Lung (tissue), 12 donors: ENCODE data around the gene MVB12B. TPM values are rescaled to one million over a fixed set of nuclear protein-coding genes. Genes with fewer than 3 reads are reported as not detected.

Source experiments
- ATAC-seq: fragments of 200-7000 bp; cut with Tn5 transposase; one replicate; pipeline ENCODE4 v1.9.1; 2020; ENCODE audit warnings: moderate number of reproducible peaks; ENCODE audit not compliant: insufficient read depth, low FRiP score
- DNase-seq, 3 donors: peaks; one replicate each; pipeline ENCODE4 v3.0.0-alpha.2; 2013 to 2017
- H3K27ac ChIP-seq, 2 donors: one replicate each; pipeline ENCODE4 v1.5.1; 2013; ENCODE audit warnings: mild to moderate bottlenecking in 2 of 2, moderate library complexity in 2 of 2, control low read depth in 1 of 2, inconsistent platforms in 1 of 2, low read depth in 1 of 2, low read length in 1 of 2
- H3K27me3 ChIP-seq, 3 donors: one replicate each; pipeline ENCODE4 v1.5.1; 2013; ENCODE audit warnings: low read length in 2 of 3; ENCODE audit not compliant: control insufficient read depth in 3 of 3, insufficient read depth in 3 of 3
- H3K36me3 ChIP-seq, 4 donors: one replicate each; pipeline ENCODE4 v1.5.1; 2013; ENCODE audit warnings: low read length in 4 of 4, mild to moderate bottlenecking in 1 of 4, moderate library complexity in 1 of 4; ENCODE audit not compliant: control insufficient read depth in 4 of 4, insufficient read depth in 4 of 4
- H3K4me1 ChIP-seq, 5 donors: one replicate each; pipeline ENCODE4 v1.5.1; 2013; ENCODE audit warnings: low read length in 5 of 5, mild to moderate bottlenecking in 2 of 5, moderate library complexity in 1 of 5; ENCODE audit not compliant: control insufficient read depth in 5 of 5, insufficient read depth in 5 of 5
- H3K4me3 ChIP-seq: one replicate; pipeline ENCODE4 v1.5.1; 2013; ENCODE audit warnings: mild to moderate bottlenecking, control low read depth, moderate library complexity
- H3K9ac ChIP-seq, 2 donors: one replicate each; pipeline ENCODE4 v1.5.1; 2013; ENCODE audit warnings: low read length in 2 of 2, control low read depth in 1 of 2; ENCODE audit not compliant: insufficient read depth in 1 of 2
- H3K9me3 ChIP-seq, 4 donors: one replicate each; pipeline ENCODE4 v1.5.1; 2013; ENCODE audit warnings: low read length in 3 of 4, mild to moderate bottlenecking in 1 of 4, moderate library complexity in 1 of 4; ENCODE audit not compliant: control insufficient read depth in 4 of 4, insufficient read depth in 3 of 4
- WGBS, 2 donors: extraction: QIAGEN DNeasy Blood & Tissue Kit; methylation state at CpG; one replicate each; pipeline ENCODE4 v1.1.7; 2013; 5-methylcytosine and 5-hydroxymethylcytosine counted together
- polyA plus RNA-seq, 2 donors: library from polyadenylated mRNA; stranded (reverse); fragments of 200-250 nt; gene quantifications; one replicate each; pipeline ENCODE4 v1.2.1, GENCODE V29; 2013
- total RNA-seq, 2 donors: library from RNA; depleted of rRNA in 1 of 2; stranded (reverse); fragments of >200 nt in 1 of 2; gene quantifications; one replicate each; pipeline ENCODE4 v1.2.1, GENCODE V29; 2014 to 2021
- TF ChIP-seq, protein P1 (sequence below): IDR thresholded peaks from 2 replicates; pipeline ENCODE4 v1.5.1; 2012; ENCODE audit warnings: mild to moderate bottlenecking; ENCODE audit errors: control extremely low read depth, extremely low read depth
- donor health status: control.
- donor health status: control.
- donor health status: Bipolar disorder and iron deficiency.
- donor health status: healthy.
- donor health status: DM: yes; HTN: yes; CAD: no.

The MVB12B gene
- total and polyA plus RNA-seq, 4 donors = 9.5 to 33.6 (median 16.5) TPM

DNA sequence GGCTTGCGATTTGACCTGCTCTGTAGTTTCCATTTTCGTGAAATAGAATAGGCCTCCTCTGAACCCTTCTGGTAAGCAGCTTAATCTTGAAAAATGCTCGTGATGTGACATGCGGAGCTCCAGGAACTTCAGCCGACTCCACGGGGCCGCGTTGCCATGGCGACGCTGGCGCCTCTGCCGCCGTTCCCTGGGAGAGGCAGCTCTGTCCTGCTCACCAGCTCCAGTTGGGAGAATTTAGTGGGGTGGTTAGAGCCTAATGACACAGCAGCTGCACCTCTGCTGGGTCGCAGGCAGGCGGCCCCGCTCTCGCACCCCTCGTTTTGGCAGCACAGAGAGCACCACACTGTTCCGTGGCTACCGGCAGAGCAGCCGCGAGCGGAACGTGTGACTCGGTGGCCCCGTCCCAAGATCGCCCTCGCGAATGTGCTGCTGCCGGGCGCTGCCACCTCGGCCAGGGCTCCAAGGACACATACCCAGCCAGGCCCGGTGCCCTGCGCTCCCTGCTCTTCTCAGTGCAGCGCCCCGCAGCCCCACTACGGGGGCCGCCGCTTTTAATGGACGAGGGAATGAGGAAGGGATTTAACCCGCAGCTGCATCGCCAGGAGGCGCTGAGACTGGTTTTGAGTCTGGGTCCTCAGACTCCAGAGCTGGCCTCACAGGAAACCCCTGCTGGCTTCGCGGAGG is 155.9 kb downstream of the MVB12B start:
- Histone ChIP-seq H3K4me3 (no peak overlapping the region), H3K27me3 (no peaks in the 10 kb centered on the region), H3K9me3 (no peaks in the 10 kb centered on the region), H3K36me3 (peaks cover 0 to 17% (median 4%) of the 10 kb centered on the region in 4 donors), H3K4me1 (peaks cover 0 to 6% (median 0%) of the 10 kb centered on the region in 5 donors), H3K9ac (no peak overlapping the region), H3K27ac (no peak overlapping the region)
- ATAC-seq (no peak), DNase-seq (peak; percentile 77 to 79 (median 77))
- 70 to 73% methylated on average over 45 of the region's 45 CpGs for WGBS, 2 donors
- TF ChIP-seq, protein P1, sequence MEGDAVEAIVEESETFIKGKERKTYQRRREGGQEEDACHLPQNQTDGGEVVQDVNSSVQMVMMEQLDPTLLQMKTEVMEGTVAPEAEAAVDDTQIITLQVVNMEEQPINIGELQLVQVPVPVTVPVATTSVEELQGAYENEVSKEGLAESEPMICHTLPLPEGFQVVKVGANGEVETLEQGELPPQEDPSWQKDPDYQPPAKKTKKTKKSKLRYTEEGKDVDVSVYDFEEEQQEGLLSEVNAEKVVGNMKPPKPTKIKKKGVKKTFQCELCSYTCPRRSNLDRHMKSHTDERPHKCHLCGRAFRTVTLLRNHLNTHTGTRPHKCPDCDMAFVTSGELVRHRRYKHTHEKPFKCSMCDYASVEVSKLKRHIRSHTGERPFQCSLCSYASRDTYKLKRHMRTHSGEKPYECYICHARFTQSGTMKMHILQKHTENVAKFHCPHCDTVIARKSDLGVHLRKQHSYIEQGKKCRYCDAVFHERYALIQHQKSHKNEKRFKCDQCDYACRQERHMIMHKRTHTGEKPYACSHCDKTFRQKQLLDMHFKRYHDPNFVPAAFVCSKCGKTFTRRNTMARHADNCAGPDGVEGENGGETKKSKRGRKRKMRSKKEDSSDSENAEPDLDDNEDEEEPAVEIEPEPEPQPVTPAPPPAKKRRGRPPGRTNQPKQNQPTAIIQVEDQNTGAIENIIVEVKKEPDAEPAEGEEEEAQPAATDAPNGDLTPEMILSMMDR = no peak

DNA sequence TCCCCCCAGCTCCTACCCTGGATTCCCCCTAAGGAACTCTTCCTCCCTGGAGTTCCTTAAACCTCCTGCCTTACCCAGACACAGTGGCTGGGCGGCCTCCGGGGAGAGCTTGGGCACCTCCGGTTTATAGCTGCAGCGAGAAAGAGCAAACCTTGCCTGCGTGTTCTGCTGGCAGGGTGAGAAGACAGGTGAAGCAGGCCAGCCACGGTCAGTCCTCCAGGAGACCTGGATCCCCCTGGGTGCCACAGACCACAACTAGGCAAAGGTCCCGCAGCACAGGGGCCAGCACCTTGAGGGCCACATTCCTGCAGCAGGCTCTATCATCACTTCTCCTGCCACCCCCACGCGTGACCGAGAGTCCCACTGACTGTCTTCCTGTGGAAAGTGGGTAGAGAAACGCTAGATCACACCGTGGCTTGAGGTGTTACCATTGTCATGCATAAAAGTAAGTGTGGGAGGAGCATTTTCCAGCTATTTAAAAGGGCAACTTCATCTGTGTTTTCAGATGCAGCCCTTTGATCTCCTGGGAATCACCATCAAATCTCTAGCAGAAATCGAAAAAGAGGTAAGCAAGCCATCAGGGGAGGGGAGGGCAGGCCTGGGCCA is 156.9 kb downstream of the MVB12B start:
- H3K9me3 ChIP-seq = no peaks in the 10 kb centered on the region
- peaks cover 0 to 19% (median 4%) of the 10 kb centered on the region in 4 donors for H3K36me3 ChIP-seq
- H3K9ac ChIP-seq = no peak overlapping the region
- H3K4me1 ChIP-seq = peaks cover 0 to 6% (median 0%) of the 10 kb centered on the region in 5 donors
- ATAC-seq = no peak
- 86 to 90% methylated on average over 13 of the region's 13 CpGs for WGBS, 2 donors
- no peak for DNase-seq
- TF ChIP-seq, protein P1 = no peak
- no peak overlapping the region for H3K4me3 ChIP-seq
- H3K27me3 ChIP-seq = no peaks in the 10 kb centered on the region
- H3K27ac ChIP-seq = no peak overlapping the region

DNA sequence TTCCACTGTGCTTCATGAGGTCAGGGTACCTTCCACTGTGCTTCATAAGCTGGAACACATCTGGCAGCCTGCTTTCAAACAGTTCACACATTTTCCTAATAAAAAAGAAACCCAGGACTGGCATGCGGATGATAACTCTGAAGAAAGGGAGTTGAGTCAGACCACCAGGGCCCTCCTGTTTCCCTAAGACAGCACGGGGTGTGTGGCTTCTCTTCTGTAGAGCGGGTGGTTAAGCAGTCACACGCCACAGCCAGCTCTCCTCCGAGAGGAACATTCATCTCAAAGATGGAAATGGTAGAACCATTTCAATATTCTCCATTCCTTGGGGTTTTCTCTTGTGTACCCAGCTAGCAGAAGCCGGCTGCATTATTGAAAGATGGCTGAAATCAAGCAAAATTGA is 159.0 kb downstream of the MVB12B start:
- no peak overlapping the region for H3K4me3 ChIP-seq
- peaks cover 0 to 7% (median 0%) of the 10 kb centered on the region in 5 donors for H3K4me1 ChIP-seq
- DNase-seq = no peak
- no peaks in the 10 kb centered on the region for H3K27me3 ChIP-seq
- H3K9me3 ChIP-seq = no peaks in the 10 kb centered on the region
- H3K36me3 ChIP-seq = peaks cover 0 to 13% (median 4%) of the 10 kb centered on the region in 4 donors
- WGBS, 2 donors = 92 to 94% methylated on average over 6 of the region's 6 CpGs
- TF ChIP-seq, protein P1 = no peak
- ATAC-seq = no peak
- H3K27ac ChIP-seq = no peak overlapping the region
- no peak overlapping the region for H3K9ac ChIP-seq
